HepG2 (cell line): ENCODE data around the gene ZBTB21. TPM values are rescaled to one million over a fixed set of nuclear protein-coding genes. Genes with fewer than 3 reads are reported as not detected.

ENCODE experiments used
- CAMTA2 ChIP-seq: sonication (generic); formaldehyde crosslinking; IDR thresholded peaks from 2 replicates; pipeline ENCODE4 v1.4.0; 2020; ENCODE audit warnings: mild to moderate bottlenecking, missing genetic modification reagents, borderline replicate concordance
- CREB1 ChIP-seq, 2 experiments: fragments of 450-650 bp in 1 of 2; IDR thresholded peaks; 2 replicates each; pipeline ENCODE4 v1.6.1; 2016 to 2017; ENCODE audit warnings: control low read depth in 1 of 2, mild to moderate bottlenecking in 1 of 2, missing compliant biosample characterization in 1 of 2, missing genetic modification characterization in 1 of 2
- KDM1A ChIP-seq: IDR thresholded peaks from 2 replicates; pipeline ENCODE4 v1.6.1; 2016; ENCODE audit warnings: missing compliant biosample characterization
- MEIS2 ChIP-seq: sonication (generic); formaldehyde crosslinking; IDR thresholded peaks from 2 replicates; pipeline ENCODE4 v1.9.0; 2021; ENCODE audit warnings: mild to moderate bottlenecking, missing genetic modification reagents
- NFYB ChIP-seq: sonication (generic); formaldehyde crosslinking; IDR thresholded peaks from 2 replicates; pipeline ENCODE4 v1.4.0; 2020; ENCODE audit warnings: missing genetic modification reagents
- NONO ChIP-seq, 2 experiments: fragments of 450-650 bp in 1 of 2; sonication (generic) in 1 of 2; formaldehyde crosslinking in 1 of 2; IDR thresholded peaks in 1 of 2; conservative IDR thresholded peaks in 1 of 2; 2 replicates each; pipeline versions ENCODE4 v1.6.1 to v1.8.0; 2017 to 2022; ENCODE audit warnings: mild to moderate bottlenecking in 1 of 2, missing genetic modification reagents in 1 of 2, moderate library complexity in 1 of 2
- SMYD3 ChIP-seq: sonication (generic); formaldehyde crosslinking; IDR thresholded peaks from 2 replicates; pipeline ENCODE4 v1.8.1; 2023; ENCODE audit warnings: mild to moderate bottlenecking, missing genetic modification reagents
- SP140L ChIP-seq: sonication (generic); formaldehyde crosslinking; IDR thresholded peaks from 2 replicates; pipeline ENCODE4 v1.4.0; 2020; ENCODE audit warnings: missing genetic modification reagents, borderline replicate concordance
- ZNF296 ChIP-seq: sonication (generic); formaldehyde crosslinking; conservative IDR thresholded peaks from 2 replicates; pipeline ENCODE4 v1.5.0; 2020; ENCODE audit warnings: mild to moderate bottlenecking, missing genetic modification reagents
- ZNF720 ChIP-seq: sonication (generic); formaldehyde crosslinking; IDR thresholded peaks from 2 replicates; pipeline ENCODE4 v1.4.0; 2020; ENCODE audit warnings: missing genetic modification reagents
- ZNF790 ChIP-seq: sonication (generic); formaldehyde crosslinking; IDR thresholded peaks from 2 replicates; pipeline ENCODE4 v1.8.0; 2022; ENCODE audit warnings: missing genetic modification reagents, mild to moderate bottlenecking, borderline replicate concordance
- polyA plus RNA-seq, 8 experiments: library from polyadenylated mRNA; depleted of rRNA in 3 of 8; stranded (reverse) in 7 of 8; unstranded in 1 of 8; fragments of >200 nt; fragmentation: Illumina TruSeq in 4 of 8; extraction: Trizol in 4 of 8; gene quantifications; 2 replicates each; pipeline versions ENCODE4 v1.2.1 to v1.2.3, GENCODE V29; 2011 to 2016; ENCODE audit warnings: low read depth in 4 of 8, missing spikeins in 1 of 8, mixed read lengths in 1 of 8; ENCODE audit not compliant: insufficient read depth in 1 of 8
- total RNA-seq, 5 experiments: library from RNA; depleted of rRNA; stranded (reverse); fragments of >200 nt; fragmentation: Illumina TruSeq; extraction: Trizol; gene quantifications; 2 replicates each; pipeline ENCODE4 v1.2.3, GENCODE V29; 2016; ENCODE audit warnings: low read depth in 1 of 5
- TF ChIP-seq, protein P1 (sequence below): sonication (generic); formaldehyde crosslinking; IDR thresholded peaks from 2 replicates; pipeline ENCODE4 v1.4.0; 2020; ENCODE audit warnings: mild to moderate bottlenecking, missing genetic modification reagents, borderline replicate concordance
- TF ChIP-seq, protein P2 (sequence below): IDR thresholded peaks from 2 replicates; pipeline ENCODE4 v1.6.1; 2012; ENCODE audit warnings: low read length, improper control_type of control experiment
- TF ChIP-seq, protein P3 (sequence below): IDR thresholded peaks from 2 replicates; pipeline ENCODE4 v1.6.1; 2016; ENCODE audit warnings: missing biosample characterization, missing genetic modification reagents, low read depth
- TF ChIP-seq, protein P4 (sequence below): sonication (generic); formaldehyde crosslinking; IDR thresholded peaks from 2 replicates; pipeline ENCODE4 v1.5.0; 2020; ENCODE audit warnings: missing genetic modification reagents, mild to moderate bottlenecking, borderline replicate concordance
- TF ChIP-seq, protein P5 (sequence below): sonication (generic); formaldehyde crosslinking; IDR thresholded peaks from 2 replicates; pipeline ENCODE4 v1.5.1; 2020; ENCODE audit warnings: mild to moderate bottlenecking, missing genetic modification reagents, moderate library complexity

ZBTB21 gene
- total and polyA plus RNA-seq, 2 of the 13 experiments (the other 11 are each of a cell fraction or from before 2014, with no cell fraction given), result 4.5 to 6.1 TPM

DNA sequence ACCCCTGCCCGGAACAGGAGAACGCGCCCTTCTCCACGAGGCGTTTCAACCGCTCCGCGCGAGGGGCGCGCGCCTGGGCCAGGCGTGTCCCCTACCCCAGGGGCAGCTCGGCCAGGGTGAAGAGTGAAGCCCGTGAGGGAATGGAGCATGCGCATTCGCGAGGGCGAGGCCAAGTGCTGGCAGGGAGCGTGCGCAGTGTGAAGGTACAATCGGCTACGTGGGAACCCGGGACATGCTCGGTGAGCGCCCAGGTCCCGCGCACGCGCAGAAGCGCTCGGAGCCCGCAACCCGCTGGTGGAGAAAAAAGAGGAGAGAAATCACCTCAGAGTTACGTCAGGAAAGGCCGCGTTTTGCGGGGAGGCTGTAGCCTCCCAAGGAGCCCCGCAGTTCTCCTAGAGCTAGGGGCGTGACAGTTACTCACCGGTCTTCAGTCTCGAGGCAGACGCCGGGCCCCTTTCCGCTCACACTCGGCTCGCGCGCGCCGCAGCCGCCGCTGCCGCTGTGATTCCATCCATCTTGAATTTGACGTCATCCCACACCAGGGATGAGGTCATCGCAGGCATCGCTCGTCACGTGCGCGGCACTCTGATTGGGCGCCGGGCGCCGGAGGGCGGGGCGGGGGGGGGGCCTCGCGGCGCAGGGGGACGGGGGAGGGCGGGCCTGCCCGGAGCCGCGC, at the start of gene ZBTB21 (continued):
- TF ChIP-seq CREB1 (IDR thresholded peaks at IDR 0.05), result peak; percentile 98
- peak; percentile 90 for TF ChIP-seq CREB1 (CRISPR knock-in tag; IDR thresholded peaks at IDR 0.05)
- no peak for TF ChIP-seq ZNF790 (CRISPR knock-in tag)
- TF ChIP-seq, protein P1, sequence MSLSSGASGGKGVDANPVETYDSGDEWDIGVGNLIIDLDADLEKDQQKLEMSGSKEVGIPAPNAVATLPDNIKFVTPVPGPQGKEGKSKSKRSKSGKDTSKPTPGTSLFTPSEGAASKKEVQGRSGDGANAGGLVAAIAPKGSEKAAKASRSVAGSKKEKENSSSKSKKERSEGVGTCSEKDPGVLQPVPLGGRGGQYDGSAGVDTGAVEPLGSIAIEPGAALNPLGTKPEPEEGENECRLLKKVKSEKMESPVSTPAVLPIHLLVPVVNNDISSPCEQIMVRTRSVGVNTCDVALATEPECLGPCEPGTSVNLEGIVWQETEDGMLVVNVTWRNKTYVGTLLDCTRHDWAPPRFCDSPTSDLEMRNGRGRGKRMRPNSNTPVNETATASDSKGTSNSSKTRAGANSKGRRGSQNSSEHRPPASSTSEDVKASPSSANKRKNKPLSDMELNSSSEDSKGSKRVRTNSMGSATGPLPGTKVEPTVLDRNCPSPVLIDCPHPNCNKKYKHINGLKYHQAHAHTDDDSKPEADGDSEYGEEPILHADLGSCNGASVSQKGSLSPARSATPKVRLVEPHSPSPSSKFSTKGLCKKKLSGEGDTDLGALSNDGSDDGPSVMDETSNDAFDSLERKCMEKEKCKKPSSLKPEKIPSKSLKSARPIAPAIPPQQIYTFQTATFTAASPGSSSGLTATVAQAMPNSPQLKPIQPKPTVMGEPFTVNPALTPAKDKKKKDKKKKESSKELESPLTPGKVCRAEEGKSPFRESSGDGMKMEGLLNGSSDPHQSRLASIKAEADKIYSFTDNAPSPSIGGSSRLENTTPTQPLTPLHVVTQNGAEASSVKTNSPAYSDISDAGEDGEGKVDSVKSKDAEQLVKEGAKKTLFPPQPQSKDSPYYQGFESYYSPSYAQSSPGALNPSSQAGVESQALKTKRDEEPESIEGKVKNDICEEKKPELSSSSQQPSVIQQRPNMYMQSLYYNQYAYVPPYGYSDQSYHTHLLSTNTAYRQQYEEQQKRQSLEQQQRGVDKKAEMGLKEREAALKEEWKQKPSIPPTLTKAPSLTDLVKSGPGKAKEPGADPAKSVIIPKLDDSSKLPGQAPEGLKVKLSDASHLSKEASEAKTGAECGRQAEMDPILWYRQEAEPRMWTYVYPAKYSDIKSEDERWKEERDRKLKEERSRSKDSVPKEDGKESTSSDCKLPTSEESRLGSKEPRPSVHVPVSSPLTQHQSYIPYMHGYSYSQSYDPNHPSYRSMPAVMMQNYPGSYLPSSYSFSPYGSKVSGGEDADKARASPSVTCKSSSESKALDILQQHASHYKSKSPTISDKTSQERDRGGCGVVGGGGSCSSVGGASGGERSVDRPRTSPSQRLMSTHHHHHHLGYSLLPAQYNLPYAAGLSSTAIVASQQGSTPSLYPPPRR (CRISPR knock-in tag), result peak; percentile 5; the same call in 1 of the 2 replicates
- no peak for TF ChIP-seq ZNF296 (CRISPR knock-in tag)
- peak; percentile 78 for TF ChIP-seq NFYB (CRISPR knock-in tag)
- TF ChIP-seq ZNF720 (CRISPR knock-in tag), result no peak
- TF ChIP-seq, protein P2, sequence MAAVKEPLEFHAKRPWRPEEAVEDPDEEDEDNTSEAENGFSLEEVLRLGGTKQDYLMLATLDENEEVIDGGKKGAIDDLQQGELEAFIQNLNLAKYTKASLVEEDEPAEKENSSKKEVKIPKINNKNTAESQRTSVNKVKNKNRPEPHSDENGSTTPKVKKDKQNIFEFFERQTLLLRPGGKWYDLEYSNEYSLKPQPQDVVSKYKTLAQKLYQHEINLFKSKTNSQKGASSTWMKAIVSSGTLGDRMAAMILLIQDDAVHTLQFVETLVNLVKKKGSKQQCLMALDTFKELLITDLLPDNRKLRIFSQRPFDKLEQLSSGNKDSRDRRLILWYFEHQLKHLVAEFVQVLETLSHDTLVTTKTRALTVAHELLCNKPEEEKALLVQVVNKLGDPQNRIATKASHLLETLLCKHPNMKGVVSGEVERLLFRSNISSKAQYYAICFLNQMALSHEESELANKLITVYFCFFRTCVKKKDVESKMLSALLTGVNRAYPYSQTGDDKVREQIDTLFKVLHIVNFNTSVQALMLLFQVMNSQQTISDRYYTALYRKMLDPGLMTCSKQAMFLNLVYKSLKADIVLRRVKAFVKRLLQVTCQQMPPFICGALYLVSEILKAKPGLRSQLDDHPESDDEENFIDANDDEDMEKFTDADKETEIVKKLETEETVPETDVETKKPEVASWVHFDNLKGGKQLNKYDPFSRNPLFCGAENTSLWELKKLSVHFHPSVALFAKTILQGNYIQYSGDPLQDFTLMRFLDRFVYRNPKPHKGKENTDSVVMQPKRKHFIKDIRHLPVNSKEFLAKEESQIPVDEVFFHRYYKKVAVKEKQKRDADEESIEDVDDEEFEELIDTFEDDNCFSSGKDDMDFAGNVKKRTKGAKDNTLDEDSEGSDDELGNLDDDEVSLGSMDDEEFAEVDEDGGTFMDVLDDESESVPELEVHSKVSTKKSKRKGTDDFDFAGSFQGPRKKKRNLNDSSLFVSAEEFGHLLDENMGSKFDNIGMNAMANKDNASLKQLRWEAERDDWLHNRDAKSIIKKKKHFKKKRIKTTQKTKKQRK, result no peak
- TF ChIP-seq KDM1A (CRISPR knock-in tag), result peak; percentile 70; the same call in 1 of the 2 replicates
- no peak for TF ChIP-seq CAMTA2 (CRISPR knock-in tag)
- TF ChIP-seq MEIS2 (CRISPR knock-in tag), result peak; percentile 56; the same call in 1 of the 2 replicates
- no peak for TF ChIP-seq SP140L (CRISPR knock-in tag)
- TF ChIP-seq, protein P3, sequence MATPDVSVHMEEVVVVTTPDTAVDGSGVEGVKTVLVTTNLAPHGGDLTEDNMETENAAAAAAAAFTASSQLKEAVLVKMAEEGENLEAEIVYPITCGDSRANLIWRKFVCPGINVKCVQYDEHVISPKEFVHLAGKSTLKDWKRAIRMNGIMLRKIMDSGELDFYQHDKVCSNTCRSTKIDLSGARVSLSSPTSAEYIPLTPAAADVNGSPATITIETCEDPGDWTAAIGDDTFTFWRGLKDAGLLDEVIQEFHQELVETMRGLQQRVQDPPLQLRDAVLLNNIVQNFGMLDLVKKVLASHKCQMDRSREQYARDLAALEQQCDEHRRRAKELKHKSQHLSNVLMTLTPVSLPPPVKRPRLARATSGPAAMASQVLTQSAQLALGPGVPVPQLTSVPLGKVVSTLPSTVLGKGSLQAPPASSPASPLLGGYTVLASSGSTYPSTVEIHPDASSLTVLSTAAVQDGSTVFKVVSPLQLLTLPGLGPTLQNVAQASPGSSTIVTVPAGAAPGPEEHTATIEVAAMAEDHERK (CRISPR knock-in tag), result no peak
- TF ChIP-seq NONO (IDR thresholded peaks at IDR 0.05), result no peak
- TF ChIP-seq NONO (CRISPR knock-in tag; conservative IDR thresholded peaks at IDR 0.05), result peak; percentile 69
- TF ChIP-seq, protein P4, sequence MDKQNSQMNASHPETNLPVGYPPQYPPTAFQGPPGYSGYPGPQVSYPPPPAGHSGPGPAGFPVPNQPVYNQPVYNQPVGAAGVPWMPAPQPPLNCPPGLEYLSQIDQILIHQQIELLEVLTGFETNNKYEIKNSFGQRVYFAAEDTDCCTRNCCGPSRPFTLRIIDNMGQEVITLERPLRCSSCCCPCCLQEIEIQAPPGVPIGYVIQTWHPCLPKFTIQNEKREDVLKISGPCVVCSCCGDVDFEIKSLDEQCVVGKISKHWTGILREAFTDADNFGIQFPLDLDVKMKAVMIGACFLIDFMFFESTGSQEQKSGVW (CRISPR knock-in tag), result no peak
- no peak for TF ChIP-seq SMYD3 (CRISPR knock-in tag)
- TF ChIP-seq, protein P5, sequence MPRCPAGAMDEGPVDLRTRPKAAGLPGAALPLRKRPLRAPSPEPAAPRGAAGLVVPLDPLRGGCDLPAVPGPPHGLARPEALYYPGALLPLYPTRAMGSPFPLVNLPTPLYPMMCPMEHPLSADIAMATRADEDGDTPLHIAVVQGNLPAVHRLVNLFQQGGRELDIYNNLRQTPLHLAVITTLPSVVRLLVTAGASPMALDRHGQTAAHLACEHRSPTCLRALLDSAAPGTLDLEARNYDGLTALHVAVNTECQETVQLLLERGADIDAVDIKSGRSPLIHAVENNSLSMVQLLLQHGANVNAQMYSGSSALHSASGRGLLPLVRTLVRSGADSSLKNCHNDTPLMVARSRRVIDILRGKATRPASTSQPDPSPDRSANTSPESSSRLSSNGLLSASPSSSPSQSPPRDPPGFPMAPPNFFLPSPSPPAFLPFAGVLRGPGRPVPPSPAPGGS, result 0 out of 2 replicates have a peak, but pooled peaks have one; percentile 3
